A549 (cell line): ENCODE results near the gene SLC36A2.

ENCODE experiments used
- BHLHE40 ChIP-seq: IDR thresholded peaks from 2 replicates; pipeline ENCODE4 v1.6.1; 2012; ENCODE audit warnings: low read depth, low read length, inconsistent platforms
- CTCF ChIP-seq: fragments of >200 bp; sonication (Bioruptor Twin); formaldehyde crosslinking; IDR thresholded peaks from 3 replicates; pipeline ENCODE4 v1.5.1; 2016
- ESRRA ChIP-seq: fragments of 150-350 bp; IDR thresholded peaks from 2 replicates; pipeline ENCODE4 v1.6.1; 2014; ENCODE audit warnings: mild to moderate bottlenecking, low read length, borderline replicate concordance
- POLR2A ChIP-seq: IDR thresholded peaks from 2 replicates; pipeline ENCODE4 v1.6.1; 2012; ENCODE audit warnings: mild to moderate bottlenecking, low read length

GRCh38 chr5:151381899-151382298 is 34.5 kb upstream of the SLC36A2 start:
- TF ChIP-seq CTCF (no peak), POLR2A (no peak), BHLHE40 (no peak), ESRRA (no peak)
